Measurements from ENCODE around the gene SUFU. TPM values are rescaled to one million over a fixed set of nuclear protein-coding genes. Genes with fewer than 3 reads are reported as not detected.

The SUFU gene
- total RNA-seq, 1 experiment from 2014 or later, result 6.3 TPM

GRCh38 chr10:102641880-102642735 is 138.3 kb downstream of the SUFU start:
- POLR2A ChIA-PET, result interaction anchor here (0.5 to 2.4 kb wide), 23 partner anchors 10 to 851 kb away, joined by 3 to 35 read pairs (median 4); partner anchors contain the start of genes ACTR1A, ARL3, C10orf95 and NEURL1
- peaks cover 16% of the 10 kb centered on the region for H3K36me3 Mint-ChIP-seq (ENCODE audit: insufficient read depth, unreplicated experiment)
- intact Hi-C loops (cut with micrococcal nuclease), result loop anchor here (5.0 kb wide), 1 partner anchor 45 kb away; no protein-coding TSS in a partner anchor
- no peak for TF ChIP-seq CTCF (IDR thresholded peaks at IDR 0.05; ENCODE audit: unreplicated experiment)
- CTCF ChIA-PET, result interaction anchor here (1.3 kb wide), 1 partner anchor 48 kb away, joined by 4 read pairs; no protein-coding TSS in a partner anchor
- DNase-seq (ENCODE audit: unreplicated experiment), result peak; percentile 95
- peak overlapping the region; percentile 85 for H3K27ac Mint-ChIP-seq (ENCODE audit: low read depth, unreplicated experiment)
- no peaks in the 10 kb centered on the region for H3K27me3 Mint-ChIP-seq (ENCODE audit: insufficient read depth, unreplicated experiment)
- no TSS peak for BruUV-seq (replicated peaks)
- peaks cover 21% of the 10 kb centered on the region for H3K4me1 Mint-ChIP-seq (ENCODE audit: insufficient read depth, unreplicated experiment)
- no peaks in the 10 kb centered on the region for H3K9me3 Mint-ChIP-seq (ENCODE audit: unreplicated experiment)
- H3K4me3 Mint-ChIP-seq (ENCODE audit: unreplicated experiment), result peak overlapping the region; percentile 90

GRCh38 chr10:102642736-102643335 is 139.1 kb downstream of the SUFU start:
- Mint-ChIP-seq H3K27me3 (ENCODE audit: insufficient read depth, unreplicated experiment) (no peaks in the 10 kb centered on the region), H3K9me3 (ENCODE audit: unreplicated experiment) (no peaks in the 10 kb centered on the region), H3K4me3 (ENCODE audit: unreplicated experiment) (peak overlapping the region; percentile 90), H3K4me1 (ENCODE audit: insufficient read depth, unreplicated experiment) (peaks cover 21% of the 10 kb centered on the region), H3K27ac (ENCODE audit: low read depth, unreplicated experiment) (peak overlapping the region; percentile 85), H3K36me3 (ENCODE audit: insufficient read depth, unreplicated experiment) (peaks cover 17% of the 10 kb centered on the region)
- ChIA-PET CTCF (interaction anchor here (0.6 kb wide), 2 partner anchors 69 to 80 kb away, joined by 3 to 4 read pairs; no protein-coding TSS in a partner anchor), POLR2A (interaction anchor here (0.7 to 2.4 kb wide), 12 partner anchors 15 to 726 kb away, joined by 3 to 35 read pairs (median 4); partner anchors contain the start of genes ACTR1A, ARL3, SFXN2 and SUFU)
- TF ChIP-seq CTCF (IDR thresholded peaks at IDR 0.05; ENCODE audit: unreplicated experiment), result no peak
- DNase-seq (ENCODE audit: unreplicated experiment), result peak; percentile 54
- intact Hi-C loops (cut with micrococcal nuclease), result loop anchor here (5.0 kb wide), 1 partner anchor 46 kb away; no protein-coding TSS in a partner anchor
- BruUV-seq (replicated peaks), result TSS peak; percentile 16

GRCh38 chr10:102643336-102644065 is 139.7 kb downstream of the SUFU start:
- BruUV-seq (replicated peaks), result no TSS peak
- peak; percentile 69 for DNase-seq (ENCODE audit: unreplicated experiment)
- intact Hi-C loops (cut with micrococcal nuclease), result loop anchor here (5.0 kb wide), 1 partner anchor 46 kb away; no protein-coding TSS in a partner anchor
- peak overlapping the region; percentile 85 for H3K27ac Mint-ChIP-seq (ENCODE audit: low read depth, unreplicated experiment)
- TF ChIP-seq CTCF (IDR thresholded peaks at IDR 0.05; ENCODE audit: unreplicated experiment), result no peak
- no peaks in the 10 kb centered on the region for H3K9me3 Mint-ChIP-seq (ENCODE audit: unreplicated experiment)
- no peaks in the 10 kb centered on the region for H3K27me3 Mint-ChIP-seq (ENCODE audit: insufficient read depth, unreplicated experiment)
- ChIA-PET POLR2A (interaction anchor here (0.6 to 3.8 kb wide), 18 partner anchors 16 to 529 kb away, joined by 3 to 115 read pairs (median 6); partner anchors contain the start of genes ACTR1A, ARL3, NFKB2 and SFXN2), CTCF (interaction anchor here (0.6 kb wide), 2 partner anchors 68 to 79 kb away, joined by 3 to 4 read pairs; no protein-coding TSS in a partner anchor)
- peak overlapping the region; percentile 90 for H3K4me3 Mint-ChIP-seq (ENCODE audit: unreplicated experiment)
- H3K36me3 Mint-ChIP-seq (ENCODE audit: insufficient read depth, unreplicated experiment), result peaks cover 17% of the 10 kb centered on the region
- peaks cover 21% of the 10 kb centered on the region for H3K4me1 Mint-ChIP-seq (ENCODE audit: insufficient read depth, unreplicated experiment)
